Chondrocyte (in vitro differentiated cells): ENCODE data around the gene TECR. TPM values are rescaled to one million over a fixed set of nuclear protein-coding genes. Genes with fewer than 3 reads are reported as not detected.
A peak's percentile ranks its signal among the peaks of the same experiment; 100 is the strongest.

Experiments
- DNase-seq: peaks from one replicate; pipeline ENCODE4 v3.0.0; 2021; ENCODE audit warnings: mixed read lengths, low spot score
- H3K27ac Mint-ChIP-seq: one replicate; pipeline ENCODE4 v1.8.0; 2021; ENCODE audit warnings: mild to moderate bottlenecking, moderate library complexity, mixed read lengths; ENCODE audit not compliant: unreplicated experiment
- H3K27me3 Mint-ChIP-seq: 2 replicates; pipeline ENCODE4 v1.8.0; 2021; ENCODE audit warnings: low read depth, mixed read lengths
- H3K36me3 Mint-ChIP-seq: 2 replicates; pipeline ENCODE4 v1.8.0; 2021; ENCODE audit warnings: low read depth, mixed read lengths
- H3K4me1 Mint-ChIP-seq: 2 replicates; pipeline ENCODE4 v1.8.0; 2021; ENCODE audit warnings: low read depth, mild to moderate bottlenecking, mixed read lengths
- H3K4me3 Mint-ChIP-seq: one replicate; pipeline ENCODE4 v1.8.0; 2021; ENCODE audit warnings: mild to moderate bottlenecking, moderate library complexity, mixed read lengths; ENCODE audit not compliant: unreplicated experiment
- H3K9me3 Mint-ChIP-seq: 2 replicates; pipeline ENCODE4 v1.8.0; 2021; ENCODE audit warnings: low read depth, mixed read lengths
- CTCF ChIP-seq: fragments of 200-600 bp; sonication (generic); IDR thresholded peaks from 2 replicates; pipeline ENCODE4 v1.5.0; 2021; ENCODE audit warnings: antibody characterized with exemption, mild to moderate bottlenecking, moderate library complexity
- long read RNA-seq: library from polyadenylated mRNA; stranded (forward); transcript quantifications from one replicate; pipeline ENCODE4 v2.0.0, GENCODE V29; 2021
- total RNA-seq: library from RNA; stranded (reverse); gene quantifications from 3 replicates; pipeline ENCODE4 v1.2.1, GENCODE V29; 2021

The TECR gene
- 69.4 to 98.0 TPM (median 70.7 TPM) in 3 replicates for total RNA-seq
- long read RNA-seq, transcript TECR-226 (13 exons, 1,170 nt): minor isoform, 6 of 128 reads
- long read RNA-seq, transcript TECR-201 (13 exons, 1,171 nt): major isoform, 79 of 128 reads
- long read RNA-seq, partial matches to known transcripts: 30 of 128 reads
- long read RNA-seq, other reads (novel, unspliced or antisense): 8 of 128 reads

- peak; percentile 100 for DNase-seq
- H3K27ac Mint-ChIP-seq: peak within 1 kb of the TSS; percentile 94
- H3K9me3 Mint-ChIP-seq: no peaks in the 10 kb centered on the region
- TF ChIP-seq CTCF: peak; percentile 23
- H3K4me1 Mint-ChIP-seq: peaks cover 16% of the 10 kb centered on the region
- no peaks in the 10 kb centered on the region for H3K27me3 Mint-ChIP-seq
- H3K36me3 Mint-ChIP-seq: no peaks in the 10 kb centered on the region
- peak within 1 kb of the TSS; percentile 96 for H3K4me3 Mint-ChIP-seq
Measured at GRCh38 chr19:14529254-14530004, at the start of gene TECR. TECR (plus strand) TSS chr19:14529594; CDS start chr19:14529697, 103 bp downstream.

- H3K27me3 Mint-ChIP-seq: no peaks in the 10 kb centered on the region
- H3K27ac Mint-ChIP-seq: no peak overlapping the region
- DNase-seq: peak; percentile 92
- TF ChIP-seq CTCF: peak; percentile 86
- H3K4me3 Mint-ChIP-seq: no peak overlapping the region
- no peaks in the 10 kb centered on the region for H3K9me3 Mint-ChIP-seq
- H3K4me1 Mint-ChIP-seq: peaks cover 27% of the 10 kb centered on the region
- peaks cover 11% of the 10 kb centered on the region for H3K36me3 Mint-ChIP-seq
Measured at GRCh38 chr19:14479975-14480699, 49.3 kb upstream of the TECR start.

- no peak for TF ChIP-seq CTCF
- H3K36me3 Mint-ChIP-seq: peaks cover 11% of the 10 kb centered on the region
- H3K4me1 Mint-ChIP-seq: peaks cover 22% of the 10 kb centered on the region
- DNase-seq: no peak
- no peaks in the 10 kb centered on the region for H3K27me3 Mint-ChIP-seq
- H3K9me3 Mint-ChIP-seq: no peaks in the 10 kb centered on the region
- H3K27ac Mint-ChIP-seq: no peak overlapping the region
- no peak overlapping the region for H3K4me3 Mint-ChIP-seq
Measured at GRCh38 chr19:14480700-14481079, 48.7 kb upstream of the TECR start.

GRCh38 chr19:14482172-14482941, 47.0 kb upstream of the TECR start:
- Mint-ChIP-seq H3K27ac (no peak overlapping the region), H3K9me3 (no peaks in the 10 kb centered on the region), H3K4me1 (peaks cover 5% of the 10 kb centered on the region), H3K27me3 (no peaks in the 10 kb centered on the region), H3K36me3 (peaks cover 14% of the 10 kb centered on the region), H3K4me3 (no peak overlapping the region)
- no peak for TF ChIP-seq CTCF
- DNase-seq: no peak
